Stomach smooth muscle (tissue), 2 donors: ENCODE measurements around the gene SMIM10L1.

Experiments
- H3K27ac ChIP-seq: one replicate; pipeline ENCODE4 v1.7.0; 2013; ENCODE audit warnings: mild to moderate bottlenecking, low read length, inconsistent platforms
- H3K27me3 ChIP-seq, 2 donors: one replicate each; pipeline ENCODE4 v1.7.0; 2013; ENCODE audit warnings: low read length in 2 of 2; ENCODE audit not compliant: insufficient read depth in 2 of 2, control insufficient read depth in 1 of 2
- H3K36me3 ChIP-seq, 2 donors: one replicate each; pipeline ENCODE4 v1.7.0; 2013; ENCODE audit warnings: low read length in 2 of 2; ENCODE audit not compliant: control insufficient read depth in 2 of 2, insufficient read depth in 2 of 2
- H3K4me1 ChIP-seq: one replicate; pipeline ENCODE4 v1.7.0; 2013; ENCODE audit warnings: low read length; ENCODE audit not compliant: control insufficient read depth, insufficient read depth
- H3K4me3 ChIP-seq, 2 donors: one replicate each; pipeline ENCODE4 v1.7.0; 2013; ENCODE audit warnings: low read length in 2 of 2
- H3K9ac ChIP-seq, 2 donors: one replicate each; pipeline ENCODE4 v1.7.0; 2013; ENCODE audit warnings: low read length in 2 of 2, mild to moderate bottlenecking in 1 of 2
- H3K9me3 ChIP-seq, 2 donors: one replicate each; pipeline ENCODE4 v1.7.0; 2013; ENCODE audit warnings: low read length in 2 of 2; ENCODE audit not compliant: control insufficient read depth in 2 of 2
- donor health status: healthy.
- donor health status: Pancreatic carcinoma.

SMIM10L1 gene

DNA sequence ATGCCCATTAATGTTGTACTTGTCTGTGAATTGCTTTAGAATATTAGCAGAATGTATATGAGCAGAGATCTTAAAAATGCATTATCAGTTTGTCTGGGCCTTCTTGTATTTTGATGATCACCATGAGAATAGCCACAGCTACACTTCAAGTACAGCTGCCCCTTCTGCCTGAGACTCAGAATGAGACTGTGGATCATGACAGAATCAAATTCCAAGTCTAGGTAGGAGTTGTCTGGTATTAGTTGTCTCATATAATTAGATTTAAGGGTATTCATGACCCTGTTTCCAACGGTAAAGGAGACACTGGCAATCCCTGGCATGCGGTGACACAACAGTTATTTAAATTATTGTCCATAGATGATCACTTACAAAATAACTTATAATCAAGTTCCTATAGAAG lies 18.3 kb upstream of the SMIM10L1 start:
- H3K9me3 ChIP-seq: no peaks in the 10 kb centered on the region
- H3K27me3 ChIP-seq: no peaks in the 10 kb centered on the region
- H3K27ac ChIP-seq: no peak overlapping the region
- H3K4me3 ChIP-seq: no peak overlapping the region
- H3K9ac ChIP-seq: no peak overlapping the region
- no peaks in the 10 kb centered on the region for H3K4me1 ChIP-seq
- no peaks in the 10 kb centered on the region for H3K36me3 ChIP-seq

DNA sequence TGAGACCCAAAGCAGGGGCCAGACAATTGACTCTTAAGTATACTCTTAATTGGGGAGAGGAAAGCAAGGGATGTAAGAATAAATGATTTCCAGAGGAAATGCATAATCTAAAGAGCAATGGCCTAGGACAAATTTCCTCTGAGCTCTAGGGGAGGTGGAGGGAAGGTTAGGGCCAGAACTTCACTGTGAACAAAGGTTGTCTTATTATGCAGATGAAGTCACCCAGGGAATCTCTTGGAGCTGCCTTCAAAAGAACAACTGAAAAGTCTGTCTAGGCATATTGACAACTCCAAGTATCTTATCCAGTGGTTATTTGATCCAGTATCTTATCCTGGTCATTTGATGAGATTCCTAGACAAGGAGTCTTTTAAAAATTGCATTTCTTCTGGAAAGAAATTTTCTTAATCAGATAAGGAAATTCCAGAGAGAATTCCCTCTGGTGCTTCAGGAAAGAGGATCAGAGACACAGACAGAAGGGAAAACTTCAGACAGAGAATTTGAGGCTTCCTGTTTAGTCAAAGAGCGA lies 16.5 kb upstream of the SMIM10L1 start:
- Histone ChIP-seq H3K9me3 (no peaks in the 10 kb centered on the region), H3K9ac (no peak overlapping the region)

GRCh38 chr12:11158885-11159444 lies 12.0 kb upstream of the SMIM10L1 start:
- H3K27me3 ChIP-seq: no peaks in the 10 kb centered on the region
- H3K27ac ChIP-seq: no peak overlapping the region
- H3K9me3 ChIP-seq: no peaks in the 10 kb centered on the region
- no peak overlapping the region for H3K9ac ChIP-seq
- H3K4me3 ChIP-seq: no peak overlapping the region
- H3K36me3 ChIP-seq: no peaks in the 10 kb centered on the region
- H3K4me1 ChIP-seq: no peaks in the 10 kb centered on the region

More for the DNA sequence above, 16.5 kb upstream of the SMIM10L1 start:
- H3K27me3 ChIP-seq: no peaks in the 10 kb centered on the region
- H3K36me3 ChIP-seq: no peaks in the 10 kb centered on the region
- no peak overlapping the region for H3K27ac ChIP-seq
- no peaks in the 10 kb centered on the region for H3K4me1 ChIP-seq
- no peak overlapping the region for H3K4me3 ChIP-seq

DNA sequence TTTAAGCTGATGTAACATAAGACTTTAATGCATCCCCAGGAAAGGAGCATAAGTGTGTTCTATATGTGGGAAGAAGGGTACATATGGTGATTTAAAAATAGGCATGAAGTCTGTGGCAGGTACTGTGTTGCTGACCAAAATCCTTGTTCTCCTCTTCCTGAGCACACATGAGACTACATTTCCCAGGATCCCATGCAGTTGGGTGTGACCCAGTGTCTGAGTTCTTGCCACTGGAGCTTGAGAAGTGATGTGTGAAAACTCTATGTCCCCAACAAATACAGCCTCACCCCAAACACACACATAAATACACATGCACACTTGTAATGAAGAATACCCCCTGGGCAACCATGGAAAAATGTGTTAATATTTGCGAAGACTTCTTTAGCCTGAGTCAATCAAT lies 8.5 kb upstream of the SMIM10L1 start:
- H3K27ac ChIP-seq: no peak overlapping the region
- H3K4me3 ChIP-seq: no peak overlapping the region
- H3K9ac ChIP-seq: no peak overlapping the region
- no peaks in the 10 kb centered on the region for H3K27me3 ChIP-seq
- no peaks in the 10 kb centered on the region for H3K9me3 ChIP-seq
- no peaks in the 10 kb centered on the region for H3K4me1 ChIP-seq
- H3K36me3 ChIP-seq: peaks cover 3 to 6% of the 10 kb centered on the region in 2 donors

DNA sequence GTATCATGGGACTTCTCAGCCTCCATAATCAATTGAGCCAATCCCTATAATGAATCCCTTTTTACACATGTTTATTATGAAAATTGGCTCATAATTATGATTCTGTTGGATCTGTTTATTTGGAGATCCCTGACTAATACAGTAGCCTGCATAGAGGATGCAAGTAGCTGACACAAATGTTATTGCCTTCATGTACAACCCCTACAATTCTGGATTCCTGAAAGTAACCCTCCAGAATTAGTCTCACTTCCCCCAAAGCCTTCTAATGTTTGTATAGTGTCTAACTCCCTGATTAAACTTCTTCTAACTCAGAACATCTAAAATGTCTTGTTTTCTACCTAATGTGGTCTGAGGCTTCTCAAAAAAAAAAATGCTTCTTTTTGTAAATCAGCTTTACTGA lies 6.6 kb upstream of the SMIM10L1 start:
- H3K9ac ChIP-seq: no peak overlapping the region
- H3K9me3 ChIP-seq: no peaks in the 10 kb centered on the region
- no peaks in the 10 kb centered on the region for H3K27me3 ChIP-seq
- no peak overlapping the region for H3K4me3 ChIP-seq
- H3K27ac ChIP-seq: no peak overlapping the region
- no peaks in the 10 kb centered on the region for H3K4me1 ChIP-seq
- peaks cover 3 to 6% of the 10 kb centered on the region in 2 donors for H3K36me3 ChIP-seq

DNA sequence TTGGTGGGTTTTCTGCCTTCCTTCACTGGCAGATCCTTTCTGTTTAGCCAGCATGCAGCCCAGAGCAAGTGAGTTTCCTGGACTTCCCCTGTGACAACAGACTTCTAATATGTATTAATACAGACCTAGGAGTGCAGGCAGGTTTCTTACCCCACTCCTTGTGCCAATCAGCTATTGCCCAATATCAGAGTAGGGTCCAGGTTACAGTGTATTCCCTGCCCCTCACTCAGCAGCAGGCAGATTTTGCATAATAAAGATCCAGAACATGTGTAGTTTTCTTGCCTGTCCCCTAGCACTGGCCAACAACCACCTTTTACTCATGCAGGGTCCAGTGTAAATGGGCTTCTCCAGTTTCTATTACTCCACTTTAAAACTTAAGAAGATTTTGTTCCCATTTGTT lies 4.7 kb upstream of the SMIM10L1 start:
- Histone ChIP-seq H3K27ac (no peak overlapping the region), H3K9ac (no peak overlapping the region), H3K36me3 (peaks cover 3 to 6% of the 10 kb centered on the region in 2 donors), H3K9me3 (no peaks in the 10 kb centered on the region), H3K4me3 (no peak overlapping the region), H3K4me1 (peaks cover 5% of the 10 kb centered on the region), H3K27me3 (peaks cover 0 to 3% of the 10 kb centered on the region in 2 donors)

GRCh38 chr12:11170810-11171144 lies 217 bp upstream of the SMIM10L1 start:
- peaks cover 3 to 5% of the 10 kb centered on the region in 2 donors for H3K36me3 ChIP-seq
- H3K27me3 ChIP-seq: peaks cover 0 to 3% of the 10 kb centered on the region in 2 donors
- peak overlapping the region; percentile 70 to 88 for H3K4me3 ChIP-seq
- peak overlapping the region; percentile 69 to 91 for H3K9ac ChIP-seq
- no peaks in the 10 kb centered on the region for H3K9me3 ChIP-seq
- H3K4me1 ChIP-seq: peaks cover 5% of the 10 kb centered on the region
- H3K27ac ChIP-seq: peak overlapping the region; percentile 88

- peak overlapping the region; percentile 70 to 88 for H3K4me3 ChIP-seq
- no peaks in the 10 kb centered on the region for H3K9me3 ChIP-seq
- no peaks in the 10 kb centered on the region for H3K36me3 ChIP-seq
- H3K27me3 ChIP-seq: peaks cover 0 to 3% of the 10 kb centered on the region in 2 donors
- peak overlapping the region; percentile 69 to 91 for H3K9ac ChIP-seq
- H3K27ac ChIP-seq: no peak overlapping the region
- H3K4me1 ChIP-seq: peaks cover 5% of the 10 kb centered on the region
These were observed 1.1 kb downstream of the SMIM10L1 start for GRCh38 chr12:11171969-11172675.

GRCh38 chr12:11174022-11174421 lies 3.0 kb downstream of the SMIM10L1 start:
- no peak overlapping the region for H3K9ac ChIP-seq
- no peak overlapping the region for H3K27ac ChIP-seq
- H3K9me3 ChIP-seq: no peaks in the 10 kb centered on the region
- H3K36me3 ChIP-seq: no peaks in the 10 kb centered on the region
- H3K4me3 ChIP-seq: no peak overlapping the region
- H3K27me3 ChIP-seq: peaks cover 0 to 3% of the 10 kb centered on the region in 2 donors
- peaks cover 5% of the 10 kb centered on the region for H3K4me1 ChIP-seq

DNA sequence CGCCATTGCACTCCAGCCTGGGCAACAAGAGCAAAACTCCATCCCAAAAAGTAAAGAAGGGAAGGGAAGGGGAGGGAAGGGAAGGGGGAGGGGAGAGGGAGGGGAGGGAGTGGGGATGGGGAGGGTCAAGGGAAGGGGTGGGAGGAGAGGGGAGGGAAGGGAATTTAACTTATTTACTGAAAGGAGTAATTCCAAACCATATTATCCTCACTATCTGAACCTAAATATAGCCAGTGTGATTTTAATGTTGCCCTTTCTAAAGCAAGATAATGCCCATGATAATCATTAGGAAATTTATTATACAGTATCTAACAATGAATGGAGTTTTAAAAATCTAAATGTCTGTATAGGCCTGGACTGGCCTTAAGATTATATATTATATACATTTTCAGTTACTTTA lies 7.3 kb downstream of the SMIM10L1 start:
- no peaks in the 10 kb centered on the region for H3K4me1 ChIP-seq
- no peak overlapping the region for H3K4me3 ChIP-seq
- H3K9ac ChIP-seq: no peak overlapping the region
- no peak overlapping the region for H3K27ac ChIP-seq
- H3K36me3 ChIP-seq: no peaks in the 10 kb centered on the region
- no peaks in the 10 kb centered on the region for H3K9me3 ChIP-seq
- H3K27me3 ChIP-seq: no peaks in the 10 kb centered on the region

GRCh38 chr12:11182529-11182928 lies 11.5 kb downstream of the SMIM10L1 start:
- Histone ChIP-seq H3K4me3 (no peak overlapping the region), H3K36me3 (no peaks in the 10 kb centered on the region), H3K4me1 (no peaks in the 10 kb centered on the region), H3K9ac (no peak overlapping the region), H3K27ac (no peak overlapping the region), H3K9me3 (no peaks in the 10 kb centered on the region), H3K27me3 (no peaks in the 10 kb centered on the region)
